HepG2 (cell line): ENCODE results near the gene MLLT10. TPM values are rescaled to one million over a fixed set of nuclear protein-coding genes. Genes with fewer than 3 reads are reported as not detected.

Experiments
- ARNTL ChIP-seq: sonication (generic); formaldehyde crosslinking; IDR thresholded peaks from 2 replicates; pipeline ENCODE4 v1.4.0; 2020; ENCODE audit warnings: mild to moderate bottlenecking, missing genetic modification reagents
- CENPBD1 ChIP-seq: sonication (generic); formaldehyde crosslinking; IDR thresholded peaks from 2 replicates; pipeline ENCODE4 v1.8.0; 2022; ENCODE audit warnings: missing genetic modification reagents, low read depth, mild to moderate bottlenecking, borderline replicate concordance
- ELF4 ChIP-seq: sonication (generic); formaldehyde crosslinking; IDR thresholded peaks from 2 replicates; pipeline ENCODE4 v1.5.0; 2020; ENCODE audit warnings: missing genetic modification reagents, mild to moderate bottlenecking, moderate library complexity, borderline replicate concordance
- FOXM1 ChIP-seq: sonication (generic); formaldehyde crosslinking; IDR thresholded peaks from 2 replicates; pipeline ENCODE4 v1.5.0; 2020; ENCODE audit warnings: missing genetic modification reagents
- HNF1A ChIP-seq, 2 experiments: sonication (generic) in 1 of 2; formaldehyde crosslinking in 1 of 2; IDR thresholded peaks; 2 replicates each; pipeline versions ENCODE4 v1.4.0 to v1.6.1; 2016 to 2020; ENCODE audit warnings: borderline replicate concordance in 1 of 2, low read depth in 1 of 2, mild to moderate bottlenecking in 1 of 2, missing genetic modification reagents in 1 of 2
- JDP2 ChIP-seq: sonication (generic); formaldehyde crosslinking; IDR thresholded peaks from 2 replicates; pipeline ENCODE4 v1.8.1; 2022; ENCODE audit warnings: missing genetic modification reagents, borderline replicate concordance
- KDM5B ChIP-seq: sonication (generic); formaldehyde crosslinking; IDR thresholded peaks from 2 replicates; pipeline ENCODE4 v1.4.0; 2020; ENCODE audit warnings: missing genetic modification reagents, mild to moderate bottlenecking, borderline replicate concordance
- SNAI1 ChIP-seq: sonication (generic); formaldehyde crosslinking; IDR thresholded peaks from 2 replicates; pipeline ENCODE4 v1.5.0; 2020; ENCODE audit warnings: mild to moderate bottlenecking, missing genetic modification reagents, borderline replicate concordance
- ZBTB38 ChIP-seq: sonication (generic); formaldehyde crosslinking; IDR thresholded peaks from 2 replicates; pipeline ENCODE4 v1.5.1; 2020; ENCODE audit warnings: mild to moderate bottlenecking, missing genetic modification reagents
- ZNF44 ChIP-seq: sonication (generic); formaldehyde crosslinking; IDR thresholded peaks from 2 replicates; pipeline ENCODE4 v1.5.1; 2020; ENCODE audit warnings: mild to moderate bottlenecking, missing genetic modification reagents
- polyA plus RNA-seq, 8 experiments: library from polyadenylated mRNA; depleted of rRNA in 3 of 8; stranded (reverse) in 7 of 8; unstranded in 1 of 8; fragments of >200 nt; fragmentation: Illumina TruSeq in 4 of 8; extraction: Trizol in 4 of 8; gene quantifications; 2 replicates each; pipeline versions ENCODE4 v1.2.1 to v1.2.3, GENCODE V29; 2011 to 2016; ENCODE audit warnings: low read depth in 4 of 8, missing spikeins in 1 of 8, mixed read lengths in 1 of 8; ENCODE audit not compliant: insufficient read depth in 1 of 8
- total RNA-seq, 5 experiments: library from RNA; depleted of rRNA; stranded (reverse); fragments of >200 nt; fragmentation: Illumina TruSeq; extraction: Trizol; gene quantifications; 2 replicates each; pipeline ENCODE4 v1.2.3, GENCODE V29; 2016; ENCODE audit warnings: low read depth in 1 of 5
- TF ChIP-seq, protein P1 (sequence below): sonication (generic); formaldehyde crosslinking; IDR thresholded peaks from 2 replicates; pipeline ENCODE4 v1.4.0; 2020; ENCODE audit warnings: missing genetic modification reagents, mild to moderate bottlenecking, borderline replicate concordance
- TF ChIP-seq, protein P2 (sequence below), 2 experiments: fragments of 450-650 bp in 1 of 2; sonication (generic) in 1 of 2; formaldehyde crosslinking; IDR thresholded peaks; 2 replicates each; pipeline versions ENCODE4 v1.5.0 to v1.8.0; 2020 to 2022; ENCODE audit warnings: mild to moderate bottlenecking in 1 of 2, missing genetic modification reagents in 1 of 2
- TF ChIP-seq, protein P3 (sequence below): conservative IDR thresholded peaks from 2 replicates; pipeline ENCODE4 v1.6.1; 2018; ENCODE audit warnings: missing genetic modification reagents
- TF ChIP-seq, protein P4 (sequence below): sonication (generic); formaldehyde crosslinking; IDR thresholded peaks from 2 replicates; pipeline ENCODE4 v1.5.0; 2020; ENCODE audit warnings: missing genetic modification reagents

The MLLT10 gene
- total and polyA plus RNA-seq, 2 of the 13 experiments (the other 11 are each of a cell fraction or from before 2014, with no cell fraction given): 51.3 to 84.1 TPM

- TF ChIP-seq KDM5B (CRISPR knock-in tag) (peak; percentile 54; the same call in 1 of the 2 replicates), SNAI1 (CRISPR knock-in tag) (no peak; the same call in 1 of the 2 replicates), FOXM1 (CRISPR knock-in tag) (0 out of 2 replicates have a peak, but pooled peaks have one; percentile 38), HNF1A (IDR thresholded peaks at IDR 0.05; ENCODE audit: low read depth) (no peak), HNF1A (CRISPR knock-in tag; IDR thresholded peaks at IDR 0.05; ENCODE audit: borderline replicate concordance) (0 out of 2 replicates have a peak, but pooled peaks have one; percentile 28), CENPBD1 (CRISPR knock-in tag) (peak; percentile 66; the same call in 1 of the 2 replicates), ZNF44 (CRISPR knock-in tag) (0 out of 2 replicates have a peak, but pooled peaks have one; percentile 53), ARNTL (CRISPR knock-in tag) (no peak), ELF4 (CRISPR knock-in tag) (0 out of 2 replicates have a peak, but pooled peaks have one; percentile 44), JDP2 (no peak; the same call in 1 of the 2 replicates), ZBTB38 (CRISPR knock-in tag) (no peak)
- TF ChIP-seq, protein P1, sequence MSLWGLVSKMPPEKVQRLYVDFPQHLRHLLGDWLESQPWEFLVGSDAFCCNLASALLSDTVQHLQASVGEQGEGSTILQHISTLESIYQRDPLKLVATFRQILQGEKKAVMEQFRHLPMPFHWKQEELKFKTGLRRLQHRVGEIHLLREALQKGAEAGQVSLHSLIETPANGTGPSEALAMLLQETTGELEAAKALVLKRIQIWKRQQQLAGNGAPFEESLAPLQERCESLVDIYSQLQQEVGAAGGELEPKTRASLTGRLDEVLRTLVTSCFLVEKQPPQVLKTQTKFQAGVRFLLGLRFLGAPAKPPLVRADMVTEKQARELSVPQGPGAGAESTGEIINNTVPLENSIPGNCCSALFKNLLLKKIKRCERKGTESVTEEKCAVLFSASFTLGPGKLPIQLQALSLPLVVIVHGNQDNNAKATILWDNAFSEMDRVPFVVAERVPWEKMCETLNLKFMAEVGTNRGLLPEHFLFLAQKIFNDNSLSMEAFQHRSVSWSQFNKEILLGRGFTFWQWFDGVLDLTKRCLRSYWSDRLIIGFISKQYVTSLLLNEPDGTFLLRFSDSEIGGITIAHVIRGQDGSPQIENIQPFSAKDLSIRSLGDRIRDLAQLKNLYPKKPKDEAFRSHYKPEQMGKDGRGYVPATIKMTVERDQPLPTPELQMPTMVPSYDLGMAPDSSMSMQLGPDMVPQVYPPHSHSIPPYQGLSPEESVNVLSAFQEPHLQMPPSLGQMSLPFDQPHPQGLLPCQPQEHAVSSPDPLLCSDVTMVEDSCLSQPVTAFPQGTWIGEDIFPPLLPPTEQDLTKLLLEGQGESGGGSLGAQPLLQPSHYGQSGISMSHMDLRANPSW (CRISPR knock-in tag): 0 out of 2 replicates have a peak, but pooled peaks have one; percentile 43
- TF ChIP-seq, protein P2, sequence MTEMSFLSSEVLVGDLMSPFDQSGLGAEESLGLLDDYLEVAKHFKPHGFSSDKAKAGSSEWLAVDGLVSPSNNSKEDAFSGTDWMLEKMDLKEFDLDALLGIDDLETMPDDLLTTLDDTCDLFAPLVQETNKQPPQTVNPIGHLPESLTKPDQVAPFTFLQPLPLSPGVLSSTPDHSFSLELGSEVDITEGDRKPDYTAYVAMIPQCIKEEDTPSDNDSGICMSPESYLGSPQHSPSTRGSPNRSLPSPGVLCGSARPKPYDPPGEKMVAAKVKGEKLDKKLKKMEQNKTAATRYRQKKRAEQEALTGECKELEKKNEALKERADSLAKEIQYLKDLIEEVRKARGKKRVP (CRISPR knock-in tag; IDR thresholded peaks at IDR 0.05): peak; percentile 9 to 31; a peak in 2 of 4 replicates
- TF ChIP-seq, protein P3, sequence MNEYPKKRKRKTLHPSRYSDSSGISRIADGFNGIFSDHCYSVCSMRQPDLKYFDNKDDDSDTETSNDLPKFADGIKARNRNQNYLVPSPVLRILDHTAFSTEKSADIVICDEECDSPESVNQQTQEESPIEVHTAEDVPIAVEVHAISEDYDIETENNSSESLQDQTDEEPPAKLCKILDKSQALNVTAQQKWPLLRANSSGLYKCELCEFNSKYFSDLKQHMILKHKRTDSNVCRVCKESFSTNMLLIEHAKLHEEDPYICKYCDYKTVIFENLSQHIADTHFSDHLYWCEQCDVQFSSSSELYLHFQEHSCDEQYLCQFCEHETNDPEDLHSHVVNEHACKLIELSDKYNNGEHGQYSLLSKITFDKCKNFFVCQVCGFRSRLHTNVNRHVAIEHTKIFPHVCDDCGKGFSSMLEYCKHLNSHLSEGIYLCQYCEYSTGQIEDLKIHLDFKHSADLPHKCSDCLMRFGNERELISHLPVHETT (CRISPR knock-in tag): 0 out of 2 replicates have a peak, but pooled peaks have one; percentile 80
- TF ChIP-seq, protein P4, sequence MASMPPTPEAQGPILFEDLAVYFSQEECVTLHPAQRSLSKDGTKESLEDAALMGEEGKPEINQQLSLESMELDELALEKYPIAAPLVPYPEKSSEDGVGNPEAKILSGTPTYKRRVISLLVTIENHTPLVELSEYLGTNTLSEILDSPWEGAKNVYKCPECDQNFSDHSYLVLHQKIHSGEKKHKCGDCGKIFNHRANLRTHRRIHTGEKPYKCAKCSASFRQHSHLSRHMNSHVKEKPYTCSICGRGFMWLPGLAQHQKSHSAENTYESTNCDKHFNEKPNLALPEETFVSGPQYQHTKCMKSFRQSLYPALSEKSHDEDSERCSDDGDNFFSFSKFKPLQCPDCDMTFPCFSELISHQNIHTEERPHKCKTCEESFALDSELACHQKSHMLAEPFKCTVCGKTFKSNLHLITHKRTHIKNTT: no peak
Observed at GRCh38 chr10:21526860-21527597, 7.0 kb upstream of the MLLT10 start (continued).
